ENCODE data around the gene TRPM3. TPM values are rescaled to one million over a fixed set of nuclear protein-coding genes. Genes with fewer than 3 reads are reported as not detected.

Gene TRPM3
- total RNA-seq, 2 experiments from 2014 or later = not detected

DNA sequence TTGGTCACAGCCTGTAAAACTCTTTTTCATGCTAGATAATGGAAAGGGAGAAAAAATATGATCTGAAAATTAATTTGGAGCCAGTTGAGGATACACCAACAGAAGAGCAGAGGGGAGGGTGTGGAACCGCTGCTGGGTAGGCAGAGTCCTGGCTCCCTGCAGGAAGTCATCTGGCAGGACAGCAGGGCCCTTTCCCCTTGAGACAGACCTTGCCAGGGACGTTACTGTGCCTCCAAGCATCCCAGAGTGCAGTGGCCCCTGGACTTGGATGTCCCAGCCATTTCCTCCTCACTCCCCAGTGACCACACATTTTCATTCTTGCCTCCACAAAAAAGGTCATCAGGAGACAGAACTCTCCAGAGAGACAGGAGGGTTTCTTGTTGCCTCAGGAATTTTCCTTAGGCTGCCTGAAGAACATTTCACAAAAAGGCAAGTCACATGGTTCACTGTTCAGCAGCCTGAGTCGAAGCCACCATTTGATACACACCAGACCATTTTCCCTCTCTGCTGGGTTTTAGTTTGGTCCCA, 5.9 kb downstream of the TRPM3 start:
- Mint-ChIP-seq H3K9me3 (no peaks in the 10 kb centered on the region), H3K4me1 (ENCODE audit: low read depth) (no peaks in the 10 kb centered on the region), H3K27me3 (peaks cover 14% of the 10 kb centered on the region), H3K4me3 (no peak overlapping the region), H3K27ac (no peak overlapping the region), H3K36me3 (ENCODE audit: low read depth) (no peaks in the 10 kb centered on the region)
- Histone ChIP-seq H3K4me3 (ENCODE audit: low read length) (no peak overlapping the region), H3K36me3 (ENCODE audit: insufficient read depth, low read length) (no peaks in the 10 kb centered on the region), H3K27ac (ENCODE audit: low read depth in 1 of 2, low read length in 2 of 2) (no peak overlapping the region), H3K27me3 (ENCODE audit: control insufficient read depth in 1 of 2, insufficient read depth in 2 of 2, low read length in 2 of 2) (no peaks in the 10 kb centered on the region), H3K9me3 (ENCODE audit: control insufficient read depth in 1 of 2, insufficient read depth in 1 of 2, low read length in 2 of 2) (no peaks in the 10 kb centered on the region), H3K4me1 (ENCODE audit: insufficient read depth, low read length) (no peaks in the 10 kb centered on the region)
- intact Hi-C loops (cut with DNase I, micrococcal nuclease) = no loop called here
- ChIA-PET POLR2A (no interaction called here), CTCF (no interaction called here)
- ATAC-seq (ENCODE audit: poor library complexity) (no peak), DNase-seq (no peak)
- TF ChIP-seq, protein P1, sequence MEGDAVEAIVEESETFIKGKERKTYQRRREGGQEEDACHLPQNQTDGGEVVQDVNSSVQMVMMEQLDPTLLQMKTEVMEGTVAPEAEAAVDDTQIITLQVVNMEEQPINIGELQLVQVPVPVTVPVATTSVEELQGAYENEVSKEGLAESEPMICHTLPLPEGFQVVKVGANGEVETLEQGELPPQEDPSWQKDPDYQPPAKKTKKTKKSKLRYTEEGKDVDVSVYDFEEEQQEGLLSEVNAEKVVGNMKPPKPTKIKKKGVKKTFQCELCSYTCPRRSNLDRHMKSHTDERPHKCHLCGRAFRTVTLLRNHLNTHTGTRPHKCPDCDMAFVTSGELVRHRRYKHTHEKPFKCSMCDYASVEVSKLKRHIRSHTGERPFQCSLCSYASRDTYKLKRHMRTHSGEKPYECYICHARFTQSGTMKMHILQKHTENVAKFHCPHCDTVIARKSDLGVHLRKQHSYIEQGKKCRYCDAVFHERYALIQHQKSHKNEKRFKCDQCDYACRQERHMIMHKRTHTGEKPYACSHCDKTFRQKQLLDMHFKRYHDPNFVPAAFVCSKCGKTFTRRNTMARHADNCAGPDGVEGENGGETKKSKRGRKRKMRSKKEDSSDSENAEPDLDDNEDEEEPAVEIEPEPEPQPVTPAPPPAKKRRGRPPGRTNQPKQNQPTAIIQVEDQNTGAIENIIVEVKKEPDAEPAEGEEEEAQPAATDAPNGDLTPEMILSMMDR (IDR thresholded peaks at IDR 0.05) = no peak

DNA sequence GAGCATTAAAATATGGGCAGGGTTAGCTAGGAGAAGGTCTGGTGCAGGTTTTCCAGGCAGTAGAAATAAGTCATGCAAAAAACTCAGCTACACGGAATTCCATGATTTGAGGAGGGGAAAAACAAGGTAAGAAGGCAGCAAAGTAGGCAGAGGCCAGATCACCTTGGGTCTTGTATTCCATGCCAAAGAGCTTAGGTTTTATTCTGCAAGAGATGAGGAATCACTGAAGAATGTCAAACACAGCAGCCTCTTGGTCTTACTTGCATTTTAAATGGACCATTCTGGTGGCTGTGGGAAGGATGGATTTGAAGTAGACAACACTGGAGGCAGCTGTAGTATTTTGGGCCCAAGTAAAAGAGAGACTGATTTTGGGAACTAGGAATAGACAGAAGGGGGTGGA, 8.6 kb downstream of the TRPM3 start:
- H3K27ac Mint-ChIP-seq = no peak overlapping the region

DNA sequence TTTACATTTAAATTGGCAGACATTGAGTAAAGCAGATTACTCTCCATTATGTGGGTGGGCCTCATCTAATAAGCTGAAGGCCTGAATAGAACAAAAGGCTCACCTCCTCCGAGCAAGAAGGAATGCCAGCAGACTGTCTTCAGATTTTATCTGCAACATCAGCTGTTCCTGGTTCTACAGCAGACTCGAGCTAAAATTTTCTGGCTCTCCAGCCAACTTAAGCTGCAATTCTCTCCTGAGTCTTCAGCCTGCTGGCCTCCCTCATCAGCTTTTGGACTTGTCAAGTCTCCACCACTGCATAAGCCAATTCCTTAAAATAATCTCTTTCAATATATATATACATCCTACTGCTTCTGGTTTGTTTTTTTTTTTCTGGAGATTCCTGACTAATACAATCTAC, 12.5 kb downstream of the TRPM3 start:
- Histone ChIP-seq H3K36me3 (ENCODE audit: insufficient read depth, low read length) (no peaks in the 10 kb centered on the region), H3K27ac (ENCODE audit: low read depth in 1 of 2, low read length in 2 of 2) (no peak overlapping the region), H3K4me1 (ENCODE audit: insufficient read depth, low read length) (no peaks in the 10 kb centered on the region), H3K4me3 (ENCODE audit: low read length) (no peak overlapping the region), H3K9me3 (ENCODE audit: control insufficient read depth in 1 of 2, insufficient read depth in 1 of 2, low read length in 2 of 2) (no peaks in the 10 kb centered on the region), H3K27me3 (ENCODE audit: control insufficient read depth in 1 of 2, insufficient read depth in 2 of 2, low read length in 2 of 2) (no peaks in the 10 kb centered on the region)
- no peaks in the 10 kb centered on the region for H3K36me3 Mint-ChIP-seq (ENCODE audit: low read depth)
- H3K27me3 Mint-ChIP-seq = no peaks in the 10 kb centered on the region
- intact Hi-C loops (cut with DNase I, micrococcal nuclease) = no loop called here
- ChIA-PET POLR2A (no interaction called here), CTCF (no interaction called here)
- TF ChIP-seq, protein P1 (IDR thresholded peaks at IDR 0.05) = no peak
- H3K4me1 Mint-ChIP-seq (ENCODE audit: low read depth) = no peaks in the 10 kb centered on the region
- no peak overlapping the region for H3K4me3 Mint-ChIP-seq
- DNase-seq (no peak), ATAC-seq (ENCODE audit: poor library complexity) (no peak)
- peaks cover 3% of the 10 kb centered on the region for H3K9me3 Mint-ChIP-seq
- no peak overlapping the region for H3K27ac Mint-ChIP-seq

More for the DNA sequence above, 8.6 kb downstream of the TRPM3 start:
- H3K4me3 ChIP-seq (ENCODE audit: low read length) = no peak overlapping the region
- H3K27me3 ChIP-seq (ENCODE audit: control insufficient read depth in 1 of 2, insufficient read depth in 2 of 2, low read length in 2 of 2) = no peaks in the 10 kb centered on the region
- Mint-ChIP-seq H3K9me3 (no peaks in the 10 kb centered on the region), H3K36me3 (ENCODE audit: low read depth) (no peaks in the 10 kb centered on the region), H3K4me3 (no peak overlapping the region), H3K27me3 (peaks cover 4% of the 10 kb centered on the region), H3K4me1 (ENCODE audit: low read depth) (no peaks in the 10 kb centered on the region)
- ChIA-PET POLR2A (no interaction called here), CTCF (no interaction called here)
- no peaks in the 10 kb centered on the region for H3K4me1 ChIP-seq (ENCODE audit: insufficient read depth, low read length)
- no peaks in the 10 kb centered on the region for H3K9me3 ChIP-seq (ENCODE audit: control insufficient read depth in 1 of 2, insufficient read depth in 1 of 2, low read length in 2 of 2)
- H3K36me3 ChIP-seq (ENCODE audit: insufficient read depth, low read length) = no peaks in the 10 kb centered on the region
- no peak overlapping the region for H3K27ac ChIP-seq (ENCODE audit: low read depth in 1 of 2, low read length in 2 of 2)
- TF ChIP-seq, protein P1 (IDR thresholded peaks at IDR 0.05) = no peak
- intact Hi-C loops (cut with DNase I, micrococcal nuclease) = no loop called here
- ATAC-seq (ENCODE audit: poor library complexity) (no peak), DNase-seq (no peak)

Data from CD4-positive, alpha-beta T cell (primary cell).